RCC 7860 (cell line): ENCODE data around the gene DDX11.
"Not testable (repeated sequence)": the region's sequence is repeated elsewhere in the genome, so short reads cannot be mapped to it uniquely, and the experiment has no call there.

Source experiments
- DNase-seq: peaks from one replicate; pipeline ENCODE4 v3.0.0-alpha.2; 2015; ENCODE audit warnings: low spot score
- FAIRE-seq: peaks from 2 replicates; lab custom pipeline; 2012; peaks lifted over from hg19 to GRCh38; lab: Jason Lieb, UNC

The DDX11 gene

GRCh38 chr12:31119192-31119802 lies 45.6 kb downstream of the DDX11 start:
- FAIRE-seq (no peak), DNase-seq (no peak)

- FAIRE-seq, result no peak
- DNase-seq, result no peak
Observed at GRCh38 chr12:31119803-31120211, 46.1 kb downstream of the DDX11 start.

- DNase-seq (no peak), FAIRE-seq (no peak)
Observed at GRCh38 chr12:31120392-31121008, 46.8 kb downstream of the DDX11 start.

- DNase-seq, FAIRE-seq: not testable (repeated sequence)
Observed at GRCh38 chr12:31121022-31121728, 47.5 kb downstream of the DDX11 start.

- DNase-seq (no peak), FAIRE-seq (no peak)
Observed at GRCh38 chr12:31122481-31122880, 48.8 kb downstream of the DDX11 start.

- DNase-seq, FAIRE-seq: not testable (repeated sequence)
Observed at GRCh38 chr12:31124158-31124557, 50.5 kb downstream of the DDX11 start.

- FAIRE-seq, DNase-seq: not testable (repeated sequence)
Observed at GRCh38 chr12:31125171-31125570, 51.5 kb downstream of the DDX11 start.

GRCh38 chr12:31127209-31127848 lies 53.7 kb downstream of the DDX11 start:
- not testable (repeated sequence) for FAIRE-seq, DNase-seq

- not testable (repeated sequence) for DNase-seq, FAIRE-seq
Observed at GRCh38 chr12:31136581-31136980, 62.9 kb downstream of the DDX11 start.

GRCh38 chr12:31144768-31145167 lies 71.1 kb downstream of the DDX11 start:
- FAIRE-seq, DNase-seq: not testable (repeated sequence)

GRCh38 chr12:31145296-31145695 lies 71.6 kb downstream of the DDX11 start:
- DNase-seq, FAIRE-seq: not testable (repeated sequence)

- not testable (repeated sequence) for DNase-seq, FAIRE-seq
Observed at GRCh38 chr12:31147415-31147814, 73.8 kb downstream of the DDX11 start.

GRCh38 chr12:31150766-31151165 lies 77.1 kb downstream of the DDX11 start:
- not testable (repeated sequence) for FAIRE-seq, DNase-seq
